Adipocyte (in vitro differentiated cells): ENCODE results near the gene FYN.
A peak's percentile ranks its signal among the peaks of the same experiment; 100 is the strongest.

Experiments
- DNase-seq: peaks from one replicate; pipeline ENCODE4 v3.0.0-alpha.2; 2015; ENCODE audit warnings: low read depth
- H3K27me3 ChIP-seq: replicated peaks from 2 replicates; pipeline ENCODE4 v1.7.0; 2013; ENCODE audit warnings: mild to moderate bottlenecking, low read length, moderate library complexity; ENCODE audit not compliant: control insufficient read depth, insufficient read depth
- H3K36me3 ChIP-seq: 2 replicates; pipeline ENCODE4 v1.7.0; 2013; ENCODE audit warnings: low read length, mild to moderate bottlenecking, moderate library complexity; ENCODE audit not compliant: control insufficient read depth, insufficient read depth, severe bottlenecking
- H3K4me1 ChIP-seq: 2 replicates; pipeline ENCODE4 v1.7.0; 2013; ENCODE audit warnings: mild to moderate bottlenecking, low read length, moderate library complexity; ENCODE audit not compliant: control insufficient read depth, insufficient read depth
- H3K4me3 ChIP-seq: 2 replicates; pipeline ENCODE4 v1.7.0; 2013; ENCODE audit warnings: mild to moderate bottlenecking, low read length, moderate library complexity
- H3K9ac ChIP-seq: 2 replicates; pipeline ENCODE4 v1.7.0; 2013; ENCODE audit warnings: mild to moderate bottlenecking, low read length, moderate library complexity
- H3K9me3 ChIP-seq: 2 replicates; pipeline ENCODE4 v1.7.0; 2013; ENCODE audit warnings: mild to moderate bottlenecking, low read length, moderate library complexity; ENCODE audit not compliant: control insufficient read depth

FYN gene

DNA sequence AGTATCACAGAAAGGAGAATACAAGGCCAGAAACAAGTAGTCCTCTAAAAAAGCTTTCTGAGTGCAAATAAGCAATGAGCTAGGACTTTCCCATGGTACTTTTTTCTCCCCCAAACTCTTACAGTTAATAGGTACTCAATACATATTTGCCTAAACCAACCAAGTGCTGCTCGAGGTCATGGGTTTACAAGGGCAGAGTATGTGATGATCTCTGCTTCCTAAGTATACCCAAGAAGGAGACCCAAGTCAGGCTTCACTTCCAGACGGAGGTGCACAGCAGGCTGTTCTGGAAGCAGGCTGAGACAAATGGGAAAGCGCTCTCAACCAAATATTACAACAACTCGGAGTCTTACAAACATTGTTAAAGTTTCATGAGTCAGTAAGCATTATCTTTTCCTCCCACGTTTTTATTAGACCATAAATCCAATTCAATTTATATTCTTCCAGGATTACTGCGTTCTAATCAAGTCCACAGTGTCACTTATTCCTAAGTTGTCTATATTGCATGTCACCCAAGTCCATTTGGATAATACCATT lies 8.1 kb downstream of the FYN start:
- no peaks in the 10 kb centered on the region for H3K9me3 ChIP-seq
- H3K4me3 ChIP-seq: no peak overlapping the region
- H3K9ac ChIP-seq: no peak overlapping the region
- peaks cover 43% of the 10 kb centered on the region for H3K4me1 ChIP-seq
- DNase-seq: no peak
- no peaks in the 10 kb centered on the region for H3K27me3 ChIP-seq
- no peaks in the 10 kb centered on the region for H3K36me3 ChIP-seq

DNA sequence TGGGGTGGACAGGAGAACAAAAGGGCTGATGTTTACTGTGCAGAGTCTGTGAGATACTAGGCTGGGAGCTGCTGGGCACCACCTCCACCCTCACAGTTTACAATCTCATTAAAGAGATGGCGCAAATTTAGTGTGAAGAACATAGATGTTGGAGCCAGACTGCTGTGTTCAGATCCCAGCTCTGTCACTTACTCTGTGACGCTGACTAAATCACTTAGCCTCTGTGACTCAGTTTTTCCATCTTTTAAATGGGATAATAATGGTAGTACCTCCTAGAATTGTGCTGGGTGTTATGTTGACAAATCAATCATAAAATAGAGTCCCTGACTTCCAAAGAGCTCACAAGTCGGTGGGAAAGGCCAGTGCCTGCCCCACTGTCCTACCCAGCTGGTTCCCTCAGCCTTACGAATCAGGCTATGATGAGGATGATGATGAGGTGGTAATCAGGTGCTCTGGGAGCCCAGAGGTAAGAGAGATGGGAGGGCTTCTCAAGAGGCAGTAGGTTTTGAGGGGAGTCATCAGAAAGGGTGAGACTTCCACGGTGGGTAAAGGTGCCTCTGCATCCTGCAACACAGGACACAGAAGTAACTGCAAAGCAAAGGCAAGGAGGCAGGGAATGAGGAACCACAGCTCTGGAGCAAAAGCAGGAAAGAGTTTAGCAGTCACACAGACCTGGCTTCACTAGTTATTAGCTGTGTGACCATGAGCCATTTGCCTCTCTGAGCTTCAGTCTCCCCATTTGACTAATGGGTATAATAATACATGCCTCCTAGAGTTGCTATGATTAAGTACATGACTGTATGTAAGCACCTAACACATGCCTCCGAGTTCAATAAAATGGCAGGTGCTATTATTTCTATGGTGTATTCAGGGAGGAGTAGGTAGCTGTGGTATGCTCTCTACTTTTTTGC lies 8.9 kb downstream of the FYN start:
- Histone ChIP-seq H3K9ac (no peak overlapping the region), H3K9me3 (no peaks in the 10 kb centered on the region), H3K36me3 (no peaks in the 10 kb centered on the region), H3K4me1 (peaks cover 42% of the 10 kb centered on the region), H3K27me3 (no peaks in the 10 kb centered on the region), H3K4me3 (no peak overlapping the region)
- DNase-seq: no peak

DNA sequence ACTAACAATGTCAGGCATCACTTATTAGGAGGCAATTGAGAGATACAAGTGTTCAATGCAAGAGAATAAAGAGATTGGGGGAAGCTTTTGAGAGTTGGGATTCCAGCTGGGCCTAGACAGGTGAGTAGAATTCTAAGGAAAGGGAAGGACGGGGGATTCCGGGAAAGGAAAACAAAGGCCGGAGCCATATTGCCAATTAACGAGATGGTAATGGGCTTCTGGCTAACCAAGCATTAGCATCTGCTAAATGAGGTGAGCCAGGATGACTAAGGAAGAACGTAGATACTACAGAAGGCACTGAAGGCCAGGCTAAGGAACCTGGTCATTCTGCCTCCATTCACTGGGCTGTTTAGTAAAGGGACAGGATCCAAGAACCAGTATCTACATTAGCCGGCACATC lies 10.5 kb downstream of the FYN start:
- Histone ChIP-seq H3K9me3 (no peaks in the 10 kb centered on the region), H3K4me3 (no peak overlapping the region), H3K27me3 (no peaks in the 10 kb centered on the region), H3K36me3 (no peaks in the 10 kb centered on the region), H3K4me1 (peaks cover 35% of the 10 kb centered on the region), H3K9ac (no peak overlapping the region)
- no peak for DNase-seq

DNA sequence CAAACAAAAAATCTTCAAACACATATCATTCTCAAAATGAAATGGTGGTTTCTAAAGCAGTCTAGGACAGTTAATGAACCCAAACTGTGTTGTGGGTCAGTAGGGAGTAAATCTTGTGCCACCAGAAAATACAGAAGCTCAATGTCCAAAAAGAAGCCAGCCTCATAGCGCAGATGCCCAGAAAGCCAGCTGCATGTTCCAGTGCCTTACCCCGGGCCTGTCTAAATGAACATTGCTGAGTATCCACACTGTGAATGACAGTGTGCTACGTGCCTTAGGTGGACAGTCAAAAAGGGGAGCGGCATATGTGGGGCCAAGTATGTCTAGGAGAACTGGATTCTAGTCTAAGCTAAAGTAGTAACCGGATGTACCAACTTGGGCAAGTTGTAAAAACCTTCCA lies 10.9 kb downstream of the FYN start:
- Histone ChIP-seq H3K4me1 (peaks cover 34% of the 10 kb centered on the region), H3K27me3 (no peaks in the 10 kb centered on the region), H3K4me3 (no peak overlapping the region), H3K9me3 (no peaks in the 10 kb centered on the region), H3K36me3 (no peaks in the 10 kb centered on the region), H3K9ac (no peak overlapping the region)
- DNase-seq: no peak

DNA sequence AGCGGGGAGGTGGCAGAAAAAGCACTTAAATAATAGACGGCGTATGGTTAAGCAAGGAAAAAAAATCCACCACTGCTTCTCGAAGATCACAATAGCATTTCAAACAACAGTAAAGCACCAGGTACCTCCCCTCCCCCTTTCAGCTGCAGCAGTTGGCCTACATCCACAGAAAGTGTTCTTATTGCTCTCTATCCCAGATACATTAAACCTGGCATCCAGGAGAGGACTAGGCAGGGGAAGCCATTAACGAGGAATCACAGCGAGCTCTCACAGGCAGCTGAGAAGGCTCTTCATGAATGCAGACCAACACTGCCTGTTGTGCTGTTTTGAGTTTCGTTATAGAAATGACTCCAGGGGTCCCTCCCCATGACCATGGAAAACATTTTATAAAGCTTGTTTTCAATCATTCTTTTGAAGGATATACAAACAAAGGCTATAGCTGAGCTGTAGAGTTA lies 11.8 kb downstream of the FYN start:
- Histone ChIP-seq H3K4me1 (peaks cover 27% of the 10 kb centered on the region), H3K9me3 (no peaks in the 10 kb centered on the region), H3K27me3 (no peaks in the 10 kb centered on the region), H3K36me3 (no peaks in the 10 kb centered on the region), H3K4me3 (no peak overlapping the region), H3K9ac (no peak overlapping the region)
- no peak for DNase-seq

DNA sequence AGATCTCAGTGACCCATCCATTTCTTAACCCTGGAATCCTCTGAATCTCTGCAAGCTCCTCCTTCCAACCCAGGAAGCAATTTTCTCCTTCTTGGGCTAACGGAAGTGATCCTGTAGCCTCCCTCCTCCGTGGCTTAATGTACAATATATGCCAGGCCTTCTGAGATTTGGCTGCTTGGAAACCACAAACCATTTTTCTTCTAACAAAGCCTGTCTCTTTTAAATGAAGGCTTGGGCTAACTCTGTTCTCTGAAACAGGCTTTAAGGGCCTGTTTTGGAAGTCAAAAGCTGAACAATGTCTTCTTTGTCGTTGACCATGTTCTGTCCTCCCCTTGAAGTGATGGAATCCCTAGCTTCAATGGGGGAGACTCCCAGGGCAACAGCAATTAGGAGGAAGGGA lies 14.9 kb downstream of the FYN start:
- no peak overlapping the region for H3K9ac ChIP-seq
- no peak overlapping the region for H3K4me3 ChIP-seq
- DNase-seq: no peak
- no peaks in the 10 kb centered on the region for H3K27me3 ChIP-seq
- H3K9me3 ChIP-seq: no peaks in the 10 kb centered on the region
- peaks cover 5% of the 10 kb centered on the region for H3K36me3 ChIP-seq
- H3K4me1 ChIP-seq: peaks cover 40% of the 10 kb centered on the region

DNA sequence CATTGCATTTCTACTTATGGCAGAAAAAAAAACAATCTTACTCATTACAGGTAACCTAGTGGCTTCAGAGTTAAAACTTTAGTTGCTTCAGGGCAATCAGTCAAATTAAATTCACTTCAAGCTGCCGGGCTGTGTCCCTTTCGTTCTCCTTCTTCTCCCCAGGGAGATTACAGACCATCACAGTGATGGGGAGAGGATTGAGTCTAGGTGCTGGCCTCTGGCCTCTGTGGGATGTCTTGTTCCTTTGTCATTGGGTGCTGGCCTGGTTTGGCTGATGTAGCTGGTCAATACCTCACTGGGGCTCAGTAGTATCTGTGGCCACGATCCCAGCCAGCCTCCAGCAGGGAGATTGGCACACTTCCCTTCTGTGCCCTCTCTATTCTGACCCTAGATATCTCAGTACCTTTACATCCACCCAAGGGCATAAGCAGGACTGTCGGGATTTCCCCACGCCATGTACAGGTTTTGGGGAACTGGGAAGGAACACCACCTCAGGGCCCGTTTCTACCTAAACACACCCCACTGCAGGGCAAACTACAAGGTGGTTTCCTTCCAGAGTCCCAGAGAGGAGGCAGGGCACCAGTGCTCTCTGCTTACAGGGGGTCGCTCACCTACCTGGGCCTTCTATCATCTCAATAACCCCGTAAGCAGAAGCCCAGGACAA lies 15.4 kb downstream of the FYN start:
- Histone ChIP-seq H3K4me1 (peaks cover 46% of the 10 kb centered on the region), H3K27me3 (no peaks in the 10 kb centered on the region), H3K9me3 (no peaks in the 10 kb centered on the region), H3K9ac (no peak overlapping the region), H3K4me3 (no peak overlapping the region), H3K36me3 (peaks cover 5% of the 10 kb centered on the region)
- DNase-seq: no peak

DNA sequence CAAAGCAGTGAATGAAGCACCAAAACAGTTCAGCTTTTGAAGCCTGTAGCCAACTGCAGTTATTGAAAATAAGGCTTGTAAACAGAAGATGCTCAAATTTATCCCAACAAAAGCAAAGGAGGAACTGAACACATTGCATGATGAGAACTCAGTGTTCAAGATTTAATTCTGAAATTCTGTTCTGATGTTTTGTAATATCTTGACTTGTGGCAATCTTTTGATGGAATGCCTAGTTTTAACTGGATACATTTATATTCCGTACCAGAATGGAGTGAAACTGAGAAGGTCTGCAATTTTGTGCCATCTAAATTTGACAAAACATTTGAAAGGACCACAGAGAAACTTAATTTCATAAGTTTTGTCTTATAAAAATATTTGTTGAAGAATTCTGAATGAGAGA lies 17.5 kb downstream of the FYN start:
- DNase-seq: peak; percentile 30
- no peaks in the 10 kb centered on the region for H3K9me3 ChIP-seq
- peaks cover 55% of the 10 kb centered on the region for H3K4me1 ChIP-seq
- H3K4me3 ChIP-seq: peak overlapping the region; percentile 14
- no peak overlapping the region for H3K9ac ChIP-seq
- peaks cover 5% of the 10 kb centered on the region for H3K36me3 ChIP-seq
- H3K27me3 ChIP-seq: no peaks in the 10 kb centered on the region

DNA sequence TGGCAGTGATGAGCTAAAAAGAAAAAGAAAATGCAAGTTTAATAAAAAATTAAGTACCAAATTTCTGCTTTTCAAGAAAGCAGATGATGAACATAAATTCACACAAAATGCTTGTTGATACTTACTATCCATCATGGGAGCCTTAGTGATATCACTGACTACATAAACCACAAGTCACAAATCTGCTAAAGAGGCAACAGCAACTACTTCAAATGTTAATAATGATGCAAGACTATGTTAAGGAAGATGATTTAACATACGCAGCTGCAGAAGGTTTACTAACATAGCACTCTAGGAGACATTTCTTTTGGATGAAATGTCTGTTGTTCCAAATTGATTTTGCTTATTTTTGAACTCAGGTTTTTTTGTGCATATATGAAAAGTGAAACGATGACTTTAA lies 18.6 kb downstream of the FYN start:
- no peak for DNase-seq
- Histone ChIP-seq H3K9me3 (no peaks in the 10 kb centered on the region), H3K4me1 (peaks cover 49% of the 10 kb centered on the region), H3K4me3 (no peak overlapping the region), H3K36me3 (peaks cover 5% of the 10 kb centered on the region), H3K27me3 (no peaks in the 10 kb centered on the region), H3K9ac (no peak overlapping the region)

DNA sequence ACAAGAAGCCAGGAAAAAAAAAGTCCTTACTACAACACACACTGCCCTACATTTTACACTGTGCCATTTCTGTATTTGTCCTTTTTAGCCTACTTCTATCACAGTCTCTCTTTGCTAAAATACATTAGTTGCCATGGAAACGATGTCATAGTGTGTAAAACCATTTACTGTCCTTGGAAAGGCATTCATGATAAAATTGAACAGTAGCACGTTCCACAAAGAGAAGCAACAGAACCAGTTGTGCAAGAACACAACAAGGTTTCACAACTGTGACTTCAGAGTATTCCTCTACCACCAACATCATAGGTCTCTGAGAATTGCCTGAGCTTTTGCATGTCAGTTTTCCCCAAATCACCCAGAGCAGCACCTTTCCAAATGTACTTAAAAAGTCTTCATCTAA lies 20.5 kb downstream of the FYN start:
- H3K9me3 ChIP-seq: no peaks in the 10 kb centered on the region
- DNase-seq: peak; percentile 80

DNA sequence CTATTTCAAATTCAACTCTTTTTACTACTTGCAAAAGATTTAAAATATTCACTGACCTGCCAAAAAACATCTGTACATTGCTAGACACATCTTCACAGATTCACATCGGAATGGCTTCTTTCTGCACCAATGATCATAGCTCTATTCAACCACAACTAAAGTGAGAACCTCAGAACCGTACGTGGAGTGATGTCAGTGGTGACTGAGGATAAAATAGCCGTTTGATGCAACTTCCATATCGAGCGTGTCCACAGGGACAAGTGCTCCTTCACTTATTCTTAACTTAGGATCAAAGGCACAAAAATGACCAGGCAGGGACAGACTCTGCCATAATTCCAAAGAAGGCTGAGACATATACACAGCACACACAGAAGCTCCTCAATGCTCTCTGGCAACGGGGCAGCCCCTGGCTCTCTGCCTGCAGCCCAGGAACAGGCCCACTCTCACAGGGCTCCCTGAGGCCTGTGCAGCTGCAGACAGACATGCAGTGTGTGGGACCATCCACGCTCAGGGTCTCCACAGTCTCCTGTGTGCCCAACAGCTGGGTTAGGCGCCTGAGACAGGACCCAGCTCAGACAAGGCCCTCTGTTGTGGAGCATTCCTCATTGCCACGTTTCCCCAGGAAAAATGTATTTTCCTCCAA lies 22.8 kb downstream of the FYN start:
- Histone ChIP-seq H3K9ac (no peak overlapping the region), H3K36me3 (peaks cover 12% of the 10 kb centered on the region), H3K4me3 (no peak overlapping the region), H3K27me3 (no peaks in the 10 kb centered on the region), H3K9me3 (no peaks in the 10 kb centered on the region), H3K4me1 (peaks cover 42% of the 10 kb centered on the region)
- DNase-seq: no peak

More for the DNA sequence above, 20.5 kb downstream of the FYN start:
- Histone ChIP-seq H3K36me3 (peaks cover 5% of the 10 kb centered on the region), H3K9ac (no peak overlapping the region), H3K4me1 (peaks cover 40% of the 10 kb centered on the region), H3K27me3 (no peaks in the 10 kb centered on the region), H3K4me3 (peak overlapping the region; percentile 17)
